NCI-H510A treated with DMSO at 0.1 percent for 48 hours (cell line): ENCODE data around the gene OSBPL9.
A peak's percentile ranks its signal among the peaks of the same experiment; 100 is the strongest.
"Not testable (repeated sequence)": the region's sequence is repeated elsewhere in the genome, so short reads cannot be mapped to it uniquely, and the experiment has no call there.

Source experiments
- DNase-seq: peaks from one replicate; lab custom pipeline; 2025; lab: John Stamatoyannopoulos, UW

Gene OSBPL9

GRCh38 chr1:51666478-51666877 lies 49.6 kb downstream of the OSBPL9 start:
- no peak for DNase-seq

- DNase-seq, result no peak
Measured at GRCh38 chr1:51667561-51667960, 50.7 kb downstream of the OSBPL9 start.

DNA sequence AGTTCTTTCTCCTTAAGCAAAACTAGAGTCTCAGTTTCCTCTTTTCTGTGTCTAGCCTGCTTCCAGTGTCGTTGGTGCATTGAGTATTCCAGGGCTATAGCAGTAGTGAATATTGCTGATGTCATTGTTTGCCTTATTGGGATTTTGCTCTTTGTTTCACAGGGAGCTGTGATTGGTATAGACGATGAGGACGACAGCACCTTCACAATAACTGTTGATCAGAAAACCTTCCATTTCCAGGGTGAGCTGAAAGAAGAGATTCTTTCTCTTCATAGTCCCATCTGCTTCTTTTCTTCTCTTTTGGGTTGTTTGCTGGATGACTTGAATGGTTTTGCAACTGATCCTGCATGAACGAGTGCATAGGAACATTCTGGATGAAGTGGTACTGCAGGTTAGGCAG lies 52.4 kb downstream of the OSBPL9 start:
- DNase-seq, result peak; percentile 69

GRCh38 chr1:51669816-51670215 lies 52.9 kb downstream of the OSBPL9 start:
- no peak for DNase-seq

DNA sequence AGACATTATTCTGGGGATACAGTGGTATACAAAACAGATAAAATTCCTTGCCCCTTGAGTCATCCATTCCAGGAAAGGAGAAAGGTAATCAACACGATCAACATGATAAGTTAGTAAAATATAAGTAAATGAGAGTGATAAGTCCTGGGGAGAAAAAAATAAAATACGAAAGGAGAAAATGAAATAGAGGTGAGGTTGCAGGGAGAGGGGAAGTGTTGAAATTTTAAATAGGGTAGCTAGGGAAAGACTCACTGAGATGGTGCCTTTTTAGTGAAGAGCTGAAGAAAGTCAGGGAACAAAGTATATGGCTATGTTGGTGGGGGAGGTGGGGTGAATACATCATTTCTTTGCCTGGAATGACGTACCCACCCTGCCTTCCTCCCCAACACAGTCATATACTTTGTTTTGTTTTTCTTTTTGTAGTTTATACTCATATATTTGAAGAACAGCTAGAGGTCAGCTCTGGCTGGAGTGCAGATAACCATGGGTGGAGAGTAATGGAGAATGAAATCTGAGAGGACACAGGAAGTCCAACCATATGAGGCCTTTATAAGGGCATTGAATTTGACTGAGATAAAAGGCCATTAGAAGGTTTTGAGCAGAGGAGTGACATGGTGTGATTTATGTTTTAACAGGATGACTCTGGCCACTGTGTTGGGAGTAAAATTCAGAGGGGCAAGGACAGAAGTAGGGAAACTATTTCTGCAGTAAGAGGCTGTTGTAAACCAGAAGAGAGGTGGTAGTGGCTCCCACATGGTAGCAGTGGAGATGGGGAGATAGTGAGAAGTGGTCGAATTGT lies 54.8 kb downstream of the OSBPL9 start:
- DNase-seq, result no peak

DNA sequence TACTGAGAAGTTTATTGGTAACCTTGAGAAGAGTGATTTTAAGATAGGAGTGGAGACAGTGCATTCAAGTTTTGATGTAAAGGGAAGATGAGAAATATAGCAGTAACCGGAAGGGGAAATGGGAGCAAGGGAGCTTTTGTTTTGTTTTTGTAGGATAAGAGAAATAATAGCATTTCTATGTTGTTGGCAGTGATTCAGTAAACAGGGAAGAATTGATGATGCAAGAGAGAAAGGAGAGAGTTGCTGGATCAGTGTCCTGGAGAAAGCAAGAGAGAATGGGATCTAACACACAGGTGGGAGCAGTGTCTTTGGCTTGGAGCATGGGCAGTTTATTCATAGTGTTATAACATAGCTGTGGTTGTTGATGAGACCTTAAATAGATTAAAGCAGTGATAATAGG lies 56.4 kb downstream of the OSBPL9 start:
- DNase-seq, result no peak

GRCh38 chr1:51675177-51675780 lies 58.4 kb downstream of the OSBPL9 start:
- no peak for DNase-seq

DNA sequence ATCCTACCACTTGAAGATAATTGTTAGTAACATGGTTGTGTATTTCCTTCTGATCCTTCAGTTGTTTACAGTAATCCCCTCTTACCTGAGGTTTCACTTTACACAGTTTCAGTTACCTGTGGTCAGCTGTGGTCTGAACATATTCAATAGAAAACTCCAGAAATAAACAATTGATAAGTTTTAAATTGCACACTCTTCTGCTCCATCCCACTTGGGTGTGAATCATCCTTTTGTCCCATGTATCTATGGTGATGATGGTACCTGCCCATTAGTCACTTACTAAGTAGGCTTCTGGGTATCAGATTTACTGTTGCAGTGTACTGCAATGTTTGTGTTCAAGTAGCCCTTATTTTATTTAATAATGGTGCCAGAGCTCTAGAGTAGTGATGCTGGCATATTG lies 62.5 kb downstream of the OSBPL9 start:
- no peak for DNase-seq

GRCh38 chr1:51684776-51685175 lies 67.9 kb downstream of the OSBPL9 start:
- DNase-seq, result no peak

GRCh38 chr1:51686450-51686849 lies 69.6 kb downstream of the OSBPL9 start:
- DNase-seq, result no peak

GRCh38 chr1:51689075-51689440 lies 72.2 kb downstream of the OSBPL9 start:
- no peak for DNase-seq

- no peak for DNase-seq
Measured at GRCh38 chr1:51689643-51690042, 72.8 kb downstream of the OSBPL9 start.

DNA sequence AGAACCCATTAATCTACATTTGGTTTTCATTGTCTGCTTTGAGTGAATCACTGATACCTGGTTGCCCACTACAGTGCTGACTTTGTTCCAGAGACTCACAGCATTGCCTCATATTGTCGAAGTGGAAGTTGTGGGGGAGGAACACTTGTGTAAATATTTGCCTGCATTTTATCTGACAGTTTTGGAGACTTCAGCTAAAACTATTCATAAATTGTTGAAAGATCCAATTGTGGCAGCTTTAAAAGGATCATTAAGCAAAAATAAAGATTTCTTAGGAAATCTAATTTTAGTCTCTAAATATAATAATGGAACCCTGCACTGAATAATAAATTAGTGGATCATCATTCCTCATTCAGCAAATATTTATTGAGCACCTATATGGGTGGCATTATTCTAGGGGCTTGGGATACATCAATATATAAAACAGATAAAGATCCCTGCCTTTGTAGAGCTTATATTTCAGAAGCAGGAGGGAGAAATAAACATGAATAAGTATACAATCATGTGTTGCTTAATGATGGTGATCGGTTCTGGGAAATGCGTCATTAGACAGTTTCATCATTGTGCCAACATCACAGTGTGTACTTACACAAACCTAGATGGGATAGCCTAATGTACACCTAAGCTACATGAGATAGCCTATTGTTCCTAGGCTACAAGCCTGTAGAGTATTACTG lies 73.5 kb downstream of the OSBPL9 start:
- no peak for DNase-seq

DNA sequence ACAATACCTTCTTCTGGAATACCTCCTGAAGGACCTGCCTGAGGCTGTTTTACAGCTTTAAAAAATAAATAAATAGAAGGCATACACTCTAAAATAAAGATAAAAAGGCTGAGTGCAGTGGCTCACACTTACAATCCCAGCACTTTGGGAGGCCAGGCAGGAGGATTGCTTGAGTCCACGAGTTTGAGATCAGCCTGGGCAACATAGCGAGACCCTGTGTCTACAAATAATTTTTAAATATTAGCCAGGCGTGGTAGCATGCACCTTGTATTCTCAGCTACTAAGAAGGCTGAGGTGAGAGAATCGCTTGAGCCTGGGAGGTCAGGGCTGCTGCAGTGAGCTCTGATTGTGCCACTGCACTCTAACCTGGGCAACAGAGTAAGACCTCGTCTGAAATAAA lies 75.0 kb downstream of the OSBPL9 start:
- DNase-seq, result no peak

GRCh38 chr1:51693419-51694155 lies 76.7 kb downstream of the OSBPL9 start:
- no peak for DNase-seq

- DNase-seq, result no peak
Measured at GRCh38 chr1:51697166-51697565, 80.3 kb downstream of the OSBPL9 start.

DNA sequence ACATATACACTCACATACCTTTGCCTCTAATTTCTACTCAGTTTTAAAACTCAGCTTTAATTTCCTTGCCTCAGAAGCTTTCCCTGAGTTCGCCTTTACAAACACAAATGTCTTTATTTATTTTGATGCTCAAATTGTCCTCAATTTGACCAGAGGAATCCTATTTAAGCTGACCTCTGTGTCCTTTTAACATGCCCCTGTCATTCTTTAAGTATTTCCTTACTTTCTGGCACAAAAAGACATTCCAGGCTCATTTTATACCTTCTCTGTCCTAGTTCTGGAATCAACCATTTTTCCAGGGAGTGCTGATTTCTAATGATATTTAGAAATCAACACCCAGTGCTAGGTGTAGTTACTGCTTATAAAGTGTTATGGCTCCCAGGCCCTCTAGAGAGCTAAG lies 82.5 kb downstream of the OSBPL9 start:
- DNase-seq, result no peak

- not testable (repeated sequence) for DNase-seq
Measured at GRCh38 chr1:51701782-51702181, 84.9 kb downstream of the OSBPL9 start.

- DNase-seq, result not testable (repeated sequence)
Measured at GRCh38 chr1:51702220-51702619, 85.3 kb downstream of the OSBPL9 start.

- no peak for DNase-seq
Measured at GRCh38 chr1:51705035-51705434, 88.1 kb downstream of the OSBPL9 start.

- DNase-seq, result no peak
Measured at GRCh38 chr1:51708911-51709760, 92.2 kb downstream of the OSBPL9 start.

DNA sequence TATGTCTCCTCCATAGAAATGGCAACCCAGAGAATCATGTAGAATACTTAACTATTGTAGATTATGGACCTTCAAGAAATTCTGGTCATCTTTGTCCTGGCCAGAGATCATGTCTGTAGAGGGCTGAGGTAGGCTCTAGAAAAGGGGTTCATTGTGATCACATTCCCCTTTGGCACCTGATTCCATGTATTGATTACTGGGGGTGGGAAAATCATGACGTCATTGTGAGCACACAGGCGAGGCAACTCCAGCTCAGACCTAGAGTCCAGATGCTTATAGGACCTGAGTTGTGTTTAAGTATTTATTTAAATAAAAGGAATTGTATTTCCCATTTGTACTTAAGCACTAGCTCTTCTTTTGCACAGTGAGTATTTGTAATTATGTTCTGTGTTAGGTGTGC lies 93.1 kb downstream of the OSBPL9 start:
- DNase-seq, result no peak
